OCI-LY7 (cell line): ENCODE results near the gene ACP1.

Experiments used
- EZH2phosphoT487 ChIP-seq: fragments of 200-600 bp; sonication (generic); IDR thresholded peaks from 2 replicates; pipeline ENCODE4 v1.6.1; 2018; ENCODE audit warnings: low read depth, borderline replicate concordance, mild to moderate bottlenecking, mixed run types, antibody characterized with exemption, low read length, moderate library complexity, mixed read lengths
- TF ChIP-seq, protein P1 (sequence below): fragments of 200-600 bp; sonication (generic); conservative IDR thresholded peaks from 2 replicates; pipeline ENCODE4 v1.5.1; 2014; ENCODE audit warnings: mild to moderate bottlenecking, antibody characterized with exemption, low read length, moderate library complexity, mixed read lengths

GRCh38 chr2:248724-249123, 16.0 kb upstream of the ACP1 start:
- TF ChIP-seq, protein P1, sequence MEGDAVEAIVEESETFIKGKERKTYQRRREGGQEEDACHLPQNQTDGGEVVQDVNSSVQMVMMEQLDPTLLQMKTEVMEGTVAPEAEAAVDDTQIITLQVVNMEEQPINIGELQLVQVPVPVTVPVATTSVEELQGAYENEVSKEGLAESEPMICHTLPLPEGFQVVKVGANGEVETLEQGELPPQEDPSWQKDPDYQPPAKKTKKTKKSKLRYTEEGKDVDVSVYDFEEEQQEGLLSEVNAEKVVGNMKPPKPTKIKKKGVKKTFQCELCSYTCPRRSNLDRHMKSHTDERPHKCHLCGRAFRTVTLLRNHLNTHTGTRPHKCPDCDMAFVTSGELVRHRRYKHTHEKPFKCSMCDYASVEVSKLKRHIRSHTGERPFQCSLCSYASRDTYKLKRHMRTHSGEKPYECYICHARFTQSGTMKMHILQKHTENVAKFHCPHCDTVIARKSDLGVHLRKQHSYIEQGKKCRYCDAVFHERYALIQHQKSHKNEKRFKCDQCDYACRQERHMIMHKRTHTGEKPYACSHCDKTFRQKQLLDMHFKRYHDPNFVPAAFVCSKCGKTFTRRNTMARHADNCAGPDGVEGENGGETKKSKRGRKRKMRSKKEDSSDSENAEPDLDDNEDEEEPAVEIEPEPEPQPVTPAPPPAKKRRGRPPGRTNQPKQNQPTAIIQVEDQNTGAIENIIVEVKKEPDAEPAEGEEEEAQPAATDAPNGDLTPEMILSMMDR, result no peak
- no peak for TF ChIP-seq EZH2phosphoT487
